HG02759 (cell line): ENCODE measurements around the gene C21orf58.

Experiments
- ATAC-seq: cut with Tn5 transposase; IDR thresholded peaks from one replicate; pipeline ENCODE4 v1.9.1; 2021; ENCODE audit warnings: mild to moderate bottlenecking, moderate library complexity; ENCODE audit not compliant: unreplicated experiment

The C21orf58 gene

DNA sequence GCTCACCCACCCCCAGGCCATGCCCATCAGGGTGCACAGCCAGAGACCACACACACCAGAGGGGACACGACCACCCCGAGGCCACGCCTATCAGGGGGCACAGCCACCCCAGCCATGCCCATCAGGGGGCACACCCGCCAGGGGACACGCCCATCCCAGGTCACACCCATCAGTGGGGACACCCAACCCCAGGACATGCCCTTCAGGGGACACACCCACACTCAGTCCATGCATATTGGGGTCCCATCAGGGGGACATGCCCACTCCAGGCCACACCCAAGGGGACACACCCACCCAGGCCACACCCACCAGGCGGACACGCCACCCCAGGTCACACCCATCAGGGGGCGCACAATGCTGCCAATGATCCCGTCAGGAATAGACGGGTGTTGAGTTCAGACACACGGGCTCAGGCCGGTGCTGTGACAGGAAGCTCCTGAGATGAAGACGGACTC, 59.0 kb downstream of the C21orf58 start:
- ATAC-seq = no peak

GRCh38 chr21:46264046-46264689, 59.5 kb downstream of the C21orf58 start:
- no peak for ATAC-seq

DNA sequence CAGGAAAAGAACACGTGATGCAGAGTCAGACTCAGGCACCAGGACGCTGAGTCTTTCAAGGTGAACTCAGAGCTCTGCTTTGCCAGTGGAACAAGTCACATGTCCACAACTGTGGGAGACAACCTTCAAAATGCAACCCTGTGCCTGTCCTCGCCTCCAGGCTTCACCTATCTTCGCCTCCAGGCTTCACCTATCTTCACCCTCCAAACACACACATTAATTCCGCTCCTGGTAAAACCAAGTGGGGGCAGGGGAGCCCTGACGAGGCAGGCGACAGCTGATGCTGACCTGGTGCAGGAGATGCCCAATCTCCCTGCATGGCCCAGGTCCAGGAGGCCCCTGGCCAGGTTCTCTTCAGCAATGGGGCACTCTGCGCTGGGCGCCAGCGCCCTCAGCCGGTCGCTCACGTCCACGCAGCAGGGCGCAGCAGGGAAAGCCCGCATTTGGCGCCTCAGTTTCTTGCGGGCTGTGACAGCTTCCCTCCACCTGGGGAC, 67.1 kb downstream of the C21orf58 start:
- no peak for ATAC-seq

GRCh38 chr21:46255758-46256337, 67.8 kb downstream of the C21orf58 start:
- no peak for ATAC-seq

GRCh38 chr21:46255166-46255565, 68.5 kb downstream of the C21orf58 start:
- no peak for ATAC-seq

DNA sequence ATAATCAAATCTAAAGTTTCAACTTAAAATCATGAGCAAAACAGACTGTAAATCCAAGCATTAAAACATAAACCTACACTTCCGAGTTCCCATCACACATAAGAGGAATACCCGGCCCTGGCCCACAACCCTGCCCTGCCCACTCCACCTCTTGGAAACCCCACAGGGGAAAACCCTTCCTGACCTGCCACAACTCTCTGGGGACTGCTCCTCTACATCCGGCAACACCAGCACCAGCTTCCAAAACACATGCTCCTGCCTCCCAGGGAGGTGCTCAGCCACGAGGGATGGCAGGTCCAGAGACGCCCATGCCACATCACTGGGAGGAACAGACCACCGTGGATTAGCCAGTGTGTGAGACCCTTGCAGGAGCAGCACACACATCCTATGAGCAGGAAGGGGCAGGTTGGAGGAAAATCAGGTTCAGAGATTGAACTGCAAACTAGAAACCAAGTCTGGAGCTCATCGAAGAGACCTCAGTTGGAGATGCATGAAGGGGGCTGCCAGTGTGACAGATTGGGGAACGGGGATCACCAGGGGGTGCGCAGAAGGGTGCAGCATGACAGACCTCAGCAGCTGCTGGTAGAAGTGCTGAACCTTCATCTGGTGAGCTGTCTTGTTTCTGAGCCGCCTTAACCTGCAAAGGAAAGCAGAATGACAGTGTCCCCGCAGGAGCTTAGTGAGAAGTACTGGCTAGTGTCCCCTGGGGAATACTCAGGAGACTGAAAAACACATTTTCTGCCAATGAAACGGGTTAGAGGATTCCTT, 69.3 kb downstream of the C21orf58 start:
- ATAC-seq = no peak

DNA sequence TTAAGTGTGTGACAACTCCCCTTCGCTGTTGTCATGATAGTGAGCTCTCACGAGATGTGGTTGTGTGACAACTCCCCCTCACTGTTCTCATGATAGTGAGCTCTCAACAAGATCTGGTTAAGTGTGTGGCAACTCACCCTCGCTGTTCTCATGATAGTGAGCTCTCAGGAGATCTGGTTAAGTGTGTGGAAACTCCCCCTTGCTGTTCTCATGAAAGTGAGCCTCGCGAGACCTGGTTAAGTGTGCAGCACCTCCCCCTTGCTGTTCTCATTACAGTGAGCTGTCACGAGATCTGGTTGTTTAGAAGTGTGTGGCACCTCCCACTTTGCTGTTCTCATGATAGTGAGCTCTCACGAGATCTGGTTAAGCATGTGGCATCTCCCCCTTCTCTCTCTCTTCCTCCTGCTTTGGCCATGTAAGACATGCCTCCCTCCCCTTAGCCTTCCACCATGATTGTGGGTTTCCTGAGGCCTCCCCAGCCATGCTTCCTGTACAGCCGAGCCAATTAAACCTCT, 70.0 kb downstream of the C21orf58 start:
- peak; percentile 53 for ATAC-seq

- no peak for ATAC-seq
Measured at GRCh38 chr21:46252840-46253239, 70.8 kb downstream of the C21orf58 start.
